Mesendoderm (in vitro differentiated cells): ENCODE data around the gene FAAP20.

Experiments
- DNase-seq: peaks from one replicate; pipeline ENCODE4 v3.0.0; 2013
- H2AK5ac ChIP-seq: 2 replicates; pipeline ENCODE4 v1.6.1; 2013; ENCODE audit warnings: low read length, inconsistent platforms
- H2BK120ac ChIP-seq: 2 replicates; pipeline ENCODE4 v1.6.1; 2013; ENCODE audit warnings: low read depth, mild to moderate bottlenecking, low read length, moderate library complexity, mixed read lengths
- H2BK15ac ChIP-seq: replicated peaks from 2 replicates; pipeline ENCODE4 v1.6.1; 2013; ENCODE audit warnings: low read depth, mild to moderate bottlenecking, moderate library complexity
- H2BK5ac ChIP-seq: 2 replicates; pipeline ENCODE4 v1.6.1; 2013; ENCODE audit warnings: low read length, inconsistent platforms
- H3K18ac ChIP-seq: 2 replicates; pipeline ENCODE4 v1.6.1; 2013; ENCODE audit warnings: mild to moderate bottlenecking, low read length, mixed read lengths
- H3K23ac ChIP-seq: one replicate; pipeline ENCODE4 v1.6.1; 2013; ENCODE audit warnings: low read length
- H3K27ac ChIP-seq: 2 replicates; pipeline ENCODE4 v1.5.1; 2013; ENCODE audit warnings: low read depth, mild to moderate bottlenecking, inconsistent platforms, low read length, moderate library complexity
- H3K27me3 ChIP-seq: 2 replicates; pipeline ENCODE4 v1.6.1; 2013; ENCODE audit warnings: low read length, control low read depth, mild to moderate bottlenecking, inconsistent platforms; ENCODE audit not compliant: insufficient read depth, poor library complexity
- H3K36me3 ChIP-seq: 2 replicates; pipeline ENCODE4 v1.6.1; 2013; ENCODE audit warnings: low read length, inconsistent platforms; ENCODE audit not compliant: control insufficient read depth, insufficient read depth
- H3K4ac ChIP-seq: one replicate; pipeline ENCODE4 v1.6.1; 2013; ENCODE audit warnings: low read depth, mild to moderate bottlenecking, low read length, moderate library complexity
- H3K4me1 ChIP-seq: 2 replicates; pipeline ENCODE4 v1.6.1; 2013; ENCODE audit warnings: low read depth, low read length, inconsistent platforms; ENCODE audit not compliant: control insufficient read depth
- H3K4me2 ChIP-seq: 2 replicates; pipeline ENCODE4 v1.6.1; 2013; ENCODE audit warnings: low read length
- H3K4me3 ChIP-seq: 2 replicates; pipeline ENCODE4 v1.5.1; 2013; ENCODE audit warnings: mild to moderate bottlenecking, low read length
- H3K56ac ChIP-seq: one replicate; pipeline ENCODE4 v1.6.1; 2013; ENCODE audit warnings: low read length
- H3K79me1 ChIP-seq: 2 replicates; pipeline ENCODE4 v1.6.1; 2013; ENCODE audit warnings: low read length, inconsistent platforms
- H3K79me2 ChIP-seq: 2 replicates; pipeline ENCODE4 v1.6.1; 2013; ENCODE audit warnings: mild to moderate bottlenecking, low read length; ENCODE audit not compliant: control insufficient read depth, insufficient read depth
- H3K9ac ChIP-seq: 2 replicates; pipeline ENCODE4 v1.6.1; 2013; ENCODE audit warnings: low read length, inconsistent platforms
- H4K5ac ChIP-seq: one replicate; pipeline ENCODE4 v1.6.1; 2013; ENCODE audit warnings: low read length
- H4K8ac ChIP-seq: one replicate; pipeline ENCODE4 v1.6.1; 2013; ENCODE audit warnings: low read depth, mild to moderate bottlenecking, control low read depth, low read length, moderate library complexity
- WGBS: extraction: QIAGEN DNeasy Blood & Tissue Kit; methylation state at CpG from one replicate; pipeline ENCODE4 v1.1.7; 2013; ENCODE audit warnings: low lambda C conversion rate, missing lambda C conversion rate; ENCODE audit not compliant: insufficient coverage; ENCODE audit errors: extremely low coverage; 5-methylcytosine and 5-hydroxymethylcytosine counted together

The FAAP20 gene

GRCh38 chr1:2184934-2185333 lies 9.6 kb downstream of the FAAP20 start:
- H3K27me3 ChIP-seq: no peaks in the 10 kb centered on the region
- H3K79me2 ChIP-seq: no peaks in the 10 kb centered on the region
- H3K79me1 ChIP-seq: no peaks in the 10 kb centered on the region
- no CpG with 5 or more reads among the region's 33 CpGs for WGBS
- H3K4me1 ChIP-seq: no peaks in the 10 kb centered on the region
- H3K18ac ChIP-seq: no peak overlapping the region
- H3K9ac ChIP-seq: no peak overlapping the region
- DNase-seq: no peak
- no peak overlapping the region for H2AK5ac ChIP-seq
- no peak overlapping the region for H3K27ac ChIP-seq
- no peak overlapping the region for H2BK5ac ChIP-seq
- peaks cover 3% of the 10 kb centered on the region for H3K36me3 ChIP-seq
- no peak overlapping the region for H4K8ac ChIP-seq
- H3K4me3 ChIP-seq: no peak overlapping the region
- H3K4me2 ChIP-seq: no peak overlapping the region
- H3K23ac ChIP-seq: no peak overlapping the region
- no peak overlapping the region for H3K4ac ChIP-seq
- no peak overlapping the region for H4K5ac ChIP-seq
- no peak overlapping the region for H2BK15ac ChIP-seq
- H3K56ac ChIP-seq: no peak overlapping the region
- H2BK120ac ChIP-seq: no peak overlapping the region

GRCh38 chr1:2184531-2184930 lies 10.0 kb downstream of the FAAP20 start:
- Histone ChIP-seq H4K5ac (no peak overlapping the region), H2BK120ac (no peak overlapping the region), H2BK15ac (no peak overlapping the region), H3K4me3 (no peak overlapping the region), H3K9ac (no peak overlapping the region), H3K4me2 (no peak overlapping the region), H3K36me3 (peaks cover 3% of the 10 kb centered on the region), H3K79me1 (no peaks in the 10 kb centered on the region), H3K23ac (no peak overlapping the region), H4K8ac (no peak overlapping the region), H3K79me2 (no peaks in the 10 kb centered on the region), H2BK5ac (no peak overlapping the region), H3K4ac (no peak overlapping the region), H3K27ac (no peak overlapping the region), H3K56ac (no peak overlapping the region), H3K4me1 (no peaks in the 10 kb centered on the region), H2AK5ac (no peak overlapping the region), H3K27me3 (no peaks in the 10 kb centered on the region), H3K18ac (no peak overlapping the region)
- no CpG with 5 or more reads among the region's 18 CpGs for WGBS
- no peak for DNase-seq

- no peak overlapping the region for H3K9ac ChIP-seq
- no peak overlapping the region for H3K4me3 ChIP-seq
- H3K4me1 ChIP-seq: no peaks in the 10 kb centered on the region
- H4K8ac ChIP-seq: no peak overlapping the region
- no peak overlapping the region for H3K23ac ChIP-seq
- H3K36me3 ChIP-seq: peaks cover 3% of the 10 kb centered on the region
- H3K79me1 ChIP-seq: no peaks in the 10 kb centered on the region
- H3K4ac ChIP-seq: no peak overlapping the region
- H2BK5ac ChIP-seq: no peak overlapping the region
- H2AK5ac ChIP-seq: no peak overlapping the region
- no peak overlapping the region for H3K4me2 ChIP-seq
- no peak overlapping the region for H2BK15ac ChIP-seq
- H4K5ac ChIP-seq: no peak overlapping the region
- H3K56ac ChIP-seq: no peak overlapping the region
- DNase-seq: no peak
- H3K18ac ChIP-seq: no peak overlapping the region
- H2BK120ac ChIP-seq: no peak overlapping the region
- H3K27ac ChIP-seq: no peak overlapping the region
- no peaks in the 10 kb centered on the region for H3K27me3 ChIP-seq
- H3K79me2 ChIP-seq: no peaks in the 10 kb centered on the region
- no CpG with 5 or more reads among the region's 15 CpGs for WGBS
Measured at GRCh38 chr1:2183937-2184334, 10.6 kb downstream of the FAAP20 start.

- H2BK120ac ChIP-seq: no peak overlapping the region
- WGBS: no CpG with 5 or more reads among the region's 13 CpGs
- H3K4me2 ChIP-seq: no peak overlapping the region
- H3K4ac ChIP-seq: no peak overlapping the region
- no peak overlapping the region for H2BK5ac ChIP-seq
- H2AK5ac ChIP-seq: no peak overlapping the region
- H3K36me3 ChIP-seq: peaks cover 5% of the 10 kb centered on the region
- DNase-seq: no peak
- H3K18ac ChIP-seq: no peak overlapping the region
- H4K5ac ChIP-seq: no peak overlapping the region
- no peaks in the 10 kb centered on the region for H3K79me2 ChIP-seq
- H3K56ac ChIP-seq: no peak overlapping the region
- H2BK15ac ChIP-seq: no peak overlapping the region
- no peak overlapping the region for H3K27ac ChIP-seq
- H3K79me1 ChIP-seq: no peaks in the 10 kb centered on the region
- H3K27me3 ChIP-seq: no peaks in the 10 kb centered on the region
- H4K8ac ChIP-seq: no peak overlapping the region
- H3K4me1 ChIP-seq: no peaks in the 10 kb centered on the region
- no peak overlapping the region for H3K9ac ChIP-seq
- no peak overlapping the region for H3K23ac ChIP-seq
- H3K4me3 ChIP-seq: no peak overlapping the region
Measured at GRCh38 chr1:2182376-2182775, 12.2 kb downstream of the FAAP20 start.

GRCh38 chr1:2181752-2182151 lies 12.8 kb downstream of the FAAP20 start:
- no peak for DNase-seq
- no peak overlapping the region for H2AK5ac ChIP-seq
- no peak overlapping the region for H3K9ac ChIP-seq
- H3K4me2 ChIP-seq: no peak overlapping the region
- WGBS: no CpG with 5 or more reads among the region's 11 CpGs
- no peak overlapping the region for H3K56ac ChIP-seq
- no peaks in the 10 kb centered on the region for H3K27me3 ChIP-seq
- H3K36me3 ChIP-seq: peaks cover 5% of the 10 kb centered on the region
- no peak overlapping the region for H2BK120ac ChIP-seq
- no peaks in the 10 kb centered on the region for H3K79me1 ChIP-seq
- no peak overlapping the region for H4K8ac ChIP-seq
- no peak overlapping the region for H2BK15ac ChIP-seq
- no peak overlapping the region for H2BK5ac ChIP-seq
- H3K27ac ChIP-seq: no peak overlapping the region
- no peak overlapping the region for H3K4ac ChIP-seq
- H3K79me2 ChIP-seq: no peaks in the 10 kb centered on the region
- H3K18ac ChIP-seq: no peak overlapping the region
- no peak overlapping the region for H4K5ac ChIP-seq
- H3K4me1 ChIP-seq: no peaks in the 10 kb centered on the region
- H3K23ac ChIP-seq: no peak overlapping the region
- no peak overlapping the region for H3K4me3 ChIP-seq

GRCh38 chr1:2181271-2181670 lies 13.3 kb downstream of the FAAP20 start:
- H2BK5ac ChIP-seq: no peak overlapping the region
- no peaks in the 10 kb centered on the region for H3K79me2 ChIP-seq
- H2AK5ac ChIP-seq: no peak overlapping the region
- H4K5ac ChIP-seq: no peak overlapping the region
- H3K23ac ChIP-seq: no peak overlapping the region
- H3K36me3 ChIP-seq: peaks cover 5% of the 10 kb centered on the region
- H2BK120ac ChIP-seq: no peak overlapping the region
- no peak overlapping the region for H3K27ac ChIP-seq
- H3K4me1 ChIP-seq: no peaks in the 10 kb centered on the region
- no peak overlapping the region for H3K9ac ChIP-seq
- H3K4ac ChIP-seq: no peak overlapping the region
- H4K8ac ChIP-seq: no peak overlapping the region
- no peak overlapping the region for H3K4me2 ChIP-seq
- H3K27me3 ChIP-seq: no peaks in the 10 kb centered on the region
- H3K56ac ChIP-seq: no peak overlapping the region
- no peak overlapping the region for H2BK15ac ChIP-seq
- H3K4me3 ChIP-seq: no peak overlapping the region
- no peak for DNase-seq
- WGBS: no CpG with 5 or more reads among the region's 14 CpGs
- H3K18ac ChIP-seq: no peak overlapping the region
- H3K79me1 ChIP-seq: no peaks in the 10 kb centered on the region
